Ovary (tissue), 3 donors: ENCODE measurements around the gene NCOA3.

ENCODE experiments used
- CTCF ChIP-seq, 3 donors: fragments of 450-650 bp in 2 of 3; fragments of 200-600 bp in 1 of 3; IDR thresholded peaks; one replicate each; pipeline versions ENCODE4 v1.5.1 to v1.8.0; 2016 to 2022; ENCODE audit warnings: antibody characterized with exemption in 3 of 3, mild to moderate bottlenecking in 1 of 3
- EP300 ChIP-seq: sonication (generic); formaldehyde crosslinking; IDR thresholded peaks from one replicate; pipeline ENCODE4 v1.6.1; 2017; ENCODE audit warnings: antibody characterized with exemption
- POLR2A ChIP-seq: fragments of 450-650 bp; IDR thresholded peaks from one replicate; pipeline ENCODE4 v1.6.1; 2017; ENCODE audit warnings: antibody characterized with exemption, mild to moderate bottlenecking, moderate library complexity
- donor health status: DM: no; HTN: no; CAD: no.

- TF ChIP-seq CTCF (IDR thresholded peaks at IDR 0.05) (no peak), POLR2A (no peak), EP300 (no peak)
Observed at GRCh38 chr20:47577314-47577713, 75.6 kb downstream of the NCOA3 start.
